Type B pancreatic cell (in vitro differentiated cells): Measurements from ENCODE around the gene ZNF512B. TPM values are rescaled to one million over a fixed set of nuclear protein-coding genes. Genes with fewer than 3 reads are reported as not detected.

Experiments
- DNase-seq: peaks from one replicate; pipeline ENCODE4 v3.0.0; 2021; ENCODE audit warnings: mixed read lengths; ENCODE audit not compliant: unreplicated experiment; ENCODE audit errors: extremely low spot score
- H3K27ac Mint-ChIP-seq: 2 replicates; pipeline ENCODE4 v1.8.0; 2021; ENCODE audit warnings: mild to moderate bottlenecking, mixed read lengths
- H3K27me3 Mint-ChIP-seq: 2 replicates; pipeline ENCODE4 v1.8.0; 2021; ENCODE audit warnings: mixed read lengths
- H3K36me3 Mint-ChIP-seq: 2 replicates; pipeline ENCODE4 v1.8.0; 2021; ENCODE audit warnings: mixed read lengths
- H3K4me1 Mint-ChIP-seq: one replicate; pipeline ENCODE4 v1.8.0; 2021; ENCODE audit warnings: mixed read lengths; ENCODE audit not compliant: unreplicated experiment
- H3K4me3 Mint-ChIP-seq: 2 replicates; pipeline ENCODE4 v1.8.0; 2021; ENCODE audit warnings: mild to moderate bottlenecking, mixed read lengths
- H3K9me3 Mint-ChIP-seq: 2 replicates; pipeline ENCODE4 v1.8.0; 2021; ENCODE audit warnings: mixed read lengths
- total RNA-seq: library from RNA; stranded (reverse); gene quantifications from 2 replicates; pipeline ENCODE4 v1.2.1, GENCODE V29; 2021; ENCODE audit warnings: low replicate concordance
- TF ChIP-seq, protein P1 (sequence below): fragments of 200-600 bp; sonication (generic); conservative IDR thresholded peaks from 2 replicates; pipeline ENCODE4 v1.5.0; 2021; ENCODE audit warnings: antibody characterized with exemption, mild to moderate bottlenecking

The ZNF512B gene
- total RNA-seq, 1 donor from 2014 or later, result 40.8 TPM

DNA sequence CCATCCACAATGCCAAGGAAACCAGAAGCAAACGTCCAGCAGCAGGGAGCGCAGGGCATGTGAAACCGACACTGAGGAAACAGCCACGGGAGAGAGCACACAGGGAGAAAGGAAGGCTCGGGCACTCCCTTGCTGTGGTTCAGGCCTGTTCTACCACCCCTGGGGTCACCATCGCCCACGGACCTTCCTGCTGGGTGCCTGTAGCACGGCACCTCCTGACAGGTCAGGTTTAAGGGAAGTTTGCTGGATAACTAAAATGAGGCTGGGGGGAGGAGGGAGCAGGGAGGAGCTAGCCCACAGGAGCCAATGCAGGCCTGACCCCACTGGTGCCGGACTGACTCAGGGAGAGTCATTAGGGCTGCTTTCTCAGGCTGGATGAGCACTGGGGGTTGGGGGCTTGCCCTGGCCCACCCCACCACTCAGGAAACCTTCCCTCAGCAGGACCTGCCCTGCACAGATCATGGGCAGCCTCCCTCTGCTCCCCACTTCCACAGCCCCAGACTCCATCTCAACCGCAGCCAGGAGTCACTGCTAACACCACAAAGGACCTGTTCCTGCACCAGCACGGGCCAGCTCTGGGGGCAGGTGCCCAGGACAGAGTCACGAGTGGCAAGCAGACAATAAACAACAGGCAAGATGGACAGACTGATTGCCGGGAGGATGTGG is 15.8 kb downstream of the ZNF512B start:
- Mint-ChIP-seq H3K4me1 (peaks cover 23% of the 10 kb centered on the region), H3K27ac (peak overlapping the region; percentile 63), H3K27me3 (no peaks in the 10 kb centered on the region)

DNA sequence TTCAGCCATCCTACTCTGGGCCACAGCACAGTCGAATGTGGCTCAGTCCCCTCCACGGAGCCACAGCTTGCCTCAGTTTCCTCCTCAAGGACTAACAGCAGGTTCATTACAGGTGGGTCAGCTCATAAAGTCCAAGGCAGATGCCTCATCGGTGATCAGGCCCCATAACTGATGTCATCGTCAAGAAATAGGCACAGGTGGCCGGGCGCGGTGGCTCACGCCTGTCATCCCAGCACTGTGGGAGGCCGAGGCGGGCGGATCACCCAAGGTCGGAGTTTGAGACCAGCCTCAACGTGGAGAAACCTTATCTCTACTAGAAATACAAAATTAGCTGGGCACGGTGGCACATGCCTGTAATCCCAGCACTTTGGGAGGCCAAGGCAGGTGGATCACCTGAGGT is 17.0 kb downstream of the ZNF512B start:
- Mint-ChIP-seq H3K9me3 (no peaks in the 10 kb centered on the region), H3K4me3 (peak overlapping the region; percentile 47), H3K27me3 (no peaks in the 10 kb centered on the region), H3K27ac (peak overlapping the region; percentile 39), H3K4me1 (peaks cover 26% of the 10 kb centered on the region), H3K36me3 (no peaks in the 10 kb centered on the region)
- TF ChIP-seq, protein P1, sequence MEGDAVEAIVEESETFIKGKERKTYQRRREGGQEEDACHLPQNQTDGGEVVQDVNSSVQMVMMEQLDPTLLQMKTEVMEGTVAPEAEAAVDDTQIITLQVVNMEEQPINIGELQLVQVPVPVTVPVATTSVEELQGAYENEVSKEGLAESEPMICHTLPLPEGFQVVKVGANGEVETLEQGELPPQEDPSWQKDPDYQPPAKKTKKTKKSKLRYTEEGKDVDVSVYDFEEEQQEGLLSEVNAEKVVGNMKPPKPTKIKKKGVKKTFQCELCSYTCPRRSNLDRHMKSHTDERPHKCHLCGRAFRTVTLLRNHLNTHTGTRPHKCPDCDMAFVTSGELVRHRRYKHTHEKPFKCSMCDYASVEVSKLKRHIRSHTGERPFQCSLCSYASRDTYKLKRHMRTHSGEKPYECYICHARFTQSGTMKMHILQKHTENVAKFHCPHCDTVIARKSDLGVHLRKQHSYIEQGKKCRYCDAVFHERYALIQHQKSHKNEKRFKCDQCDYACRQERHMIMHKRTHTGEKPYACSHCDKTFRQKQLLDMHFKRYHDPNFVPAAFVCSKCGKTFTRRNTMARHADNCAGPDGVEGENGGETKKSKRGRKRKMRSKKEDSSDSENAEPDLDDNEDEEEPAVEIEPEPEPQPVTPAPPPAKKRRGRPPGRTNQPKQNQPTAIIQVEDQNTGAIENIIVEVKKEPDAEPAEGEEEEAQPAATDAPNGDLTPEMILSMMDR, result no peak
- DNase-seq, result no peak

More for the DNA sequence above, 15.8 kb downstream of the ZNF512B start:
- no peaks in the 10 kb centered on the region for H3K9me3 Mint-ChIP-seq
- TF ChIP-seq, protein P1, result no peak
- DNase-seq, result no peak
- peak overlapping the region; percentile 86 for H3K4me3 Mint-ChIP-seq
- H3K36me3 Mint-ChIP-seq, result no peaks in the 10 kb centered on the region

DNA sequence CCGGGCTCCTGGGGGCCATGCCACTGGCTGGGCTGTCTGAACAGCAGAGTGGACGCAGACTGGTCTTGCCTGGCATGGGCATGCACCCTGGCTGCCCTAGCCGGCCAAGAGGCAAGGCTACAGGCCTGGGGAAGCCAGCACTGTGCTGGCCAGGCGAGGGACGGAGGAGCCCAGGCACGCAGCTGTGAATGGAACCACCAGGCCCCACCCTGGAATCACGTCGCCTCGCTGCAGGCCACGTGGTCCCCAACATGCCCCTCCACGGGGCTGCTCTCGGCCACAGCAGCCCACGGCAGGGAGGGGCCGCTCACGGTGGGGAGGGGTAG is 17.6 kb downstream of the ZNF512B start:
- Mint-ChIP-seq H3K9me3 (no peaks in the 10 kb centered on the region), H3K36me3 (no peaks in the 10 kb centered on the region), H3K27ac (no peak overlapping the region), H3K27me3 (no peaks in the 10 kb centered on the region), H3K4me1 (peaks cover 26% of the 10 kb centered on the region), H3K4me3 (no peak overlapping the region)
- TF ChIP-seq, protein P1, result no peak
- no peak for DNase-seq

DNA sequence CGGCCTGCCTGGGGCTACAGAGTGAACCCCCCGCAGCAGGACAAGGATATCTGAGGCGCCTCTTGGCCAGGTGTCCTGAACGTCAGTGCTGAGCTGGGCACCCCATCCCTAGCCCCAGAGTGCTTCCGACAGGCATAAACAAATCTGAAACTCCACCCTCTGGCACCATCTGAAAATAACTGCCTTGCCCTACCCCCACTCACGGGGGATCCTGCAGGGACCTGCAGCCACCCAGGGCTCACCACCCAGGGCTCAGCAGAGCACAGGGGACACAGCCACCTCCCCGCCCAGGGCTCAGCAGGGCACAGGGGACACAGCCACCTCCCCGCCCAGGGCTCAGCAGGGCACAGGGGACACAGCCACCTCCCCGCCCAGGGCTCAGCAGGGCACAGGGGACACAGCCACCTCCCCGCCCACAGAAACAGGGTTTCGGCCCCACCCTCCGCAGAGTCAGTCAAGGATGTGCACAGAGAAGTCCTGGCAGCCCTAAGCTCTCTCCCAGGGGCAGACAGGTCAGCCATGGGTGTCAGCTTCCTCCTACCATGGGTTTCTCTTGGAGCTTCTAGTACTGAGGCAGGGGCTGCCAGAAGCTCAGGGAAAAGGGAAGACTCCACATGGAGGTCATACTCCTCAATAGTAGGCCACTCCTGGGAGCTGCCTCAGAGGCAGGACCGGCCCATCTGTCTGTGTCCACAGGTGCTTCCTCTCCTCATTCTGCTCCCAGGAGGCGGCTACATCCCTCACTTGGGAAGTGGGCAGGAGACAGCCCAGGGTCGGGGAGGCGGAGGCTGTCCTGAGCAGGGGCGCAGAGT is 18.1 kb downstream of the ZNF512B start:
- Mint-ChIP-seq H3K9me3 (no peaks in the 10 kb centered on the region), H3K4me3 (no peak overlapping the region), H3K27ac (no peak overlapping the region), H3K4me1 (peaks cover 26% of the 10 kb centered on the region), H3K27me3 (no peaks in the 10 kb centered on the region), H3K36me3 (no peaks in the 10 kb centered on the region)
- no peak for DNase-seq
- TF ChIP-seq, protein P1, result no peak

GRCh38 chr20:63950701-63951397 is 18.9 kb downstream of the ZNF512B start:
- TF ChIP-seq, protein P1, result no peak
- Mint-ChIP-seq H3K36me3 (no peaks in the 10 kb centered on the region), H3K27me3 (no peaks in the 10 kb centered on the region), H3K27ac (no peak overlapping the region), H3K4me1 (peaks cover 26% of the 10 kb centered on the region), H3K4me3 (no peak overlapping the region), H3K9me3 (no peaks in the 10 kb centered on the region)
- DNase-seq, result no peak
